Activated naive CD4-positive, alpha-beta T cell treated with anti-CD3 and anti-CD28 coated beads, Interleukin-2, amount 10 ng/mL, durations not matched to agents 7 days and 5 days (primary cell): ENCODE results near the gene DUS2.
A peak's percentile ranks its signal among the peaks of the same experiment; 100 is the strongest.
"Not testable (repeated sequence)": the region's sequence is repeated elsewhere in the genome, so short reads cannot be mapped to it uniquely, and the experiment has no call there.

Source experiments
- CTCF ChIA-PET: fragments of 350-600 bp; sonication (Branson Sonifier 250); formaldehyde crosslinking; loops from one replicate; lab custom pipeline; 2021; ENCODE audit warnings: antibody characterized with exemption; lab: Charles Lee
- DNase-seq: peaks from one replicate; pipeline ENCODE4 v3.0.0-alpha.2; 2020
- H3K27ac Mint-ChIP-seq: one replicate; pipeline ENCODE4 v1.8.0; 2021; ENCODE audit warnings: mild to moderate bottlenecking, moderate library complexity, mixed read lengths
- H3K27me3 Mint-ChIP-seq: one replicate; pipeline ENCODE4 v1.8.0; 2021; ENCODE audit warnings: mild to moderate bottlenecking, mixed read lengths
- H3K36me3 Mint-ChIP-seq: one replicate; pipeline ENCODE4 v1.8.0; 2021; ENCODE audit warnings: mixed read lengths
- H3K4me1 Mint-ChIP-seq: one replicate; pipeline ENCODE4 v1.8.0; 2021; ENCODE audit warnings: mixed read lengths
- H3K4me3 Mint-ChIP-seq: one replicate; pipeline ENCODE4 v1.8.0; 2021; ENCODE audit warnings: mild to moderate bottlenecking, moderate library complexity, mixed read lengths
- H3K9me3 Mint-ChIP-seq: one replicate; pipeline ENCODE4 v1.8.0; 2021; ENCODE audit warnings: mixed read lengths

The DUS2 gene

GRCh38 chr16:68088130-68088972 is 65.3 kb downstream of the DUS2 start:
- Mint-ChIP-seq H3K9me3 (no peaks in the 10 kb centered on the region), H3K4me1 (peaks cover 64% of the 10 kb centered on the region), H3K27me3 (no peaks in the 10 kb centered on the region), H3K4me3 (peak overlapping the region; percentile 87), H3K36me3 (peaks cover 12% of the 10 kb centered on the region), H3K27ac (no peak overlapping the region)
- CTCF ChIA-PET = interaction anchor here (0.8 to 2.1 kb wide), 4 partner anchors 13 to 149 kb away, joined by 3 to 7 read pairs (median 5); no protein-coding TSS in a partner anchor
- DNase-seq = no peak

GRCh38 chr16:68089067-68089466 is 66.0 kb downstream of the DUS2 start:
- Mint-ChIP-seq H3K27me3 (no peaks in the 10 kb centered on the region), H3K36me3 (peaks cover 9% of the 10 kb centered on the region), H3K4me3 (peak overlapping the region; percentile 55), H3K27ac (no peak overlapping the region), H3K4me1 (peaks cover 64% of the 10 kb centered on the region), H3K9me3 (no peaks in the 10 kb centered on the region)
- CTCF ChIA-PET = interaction anchor here (1.0 to 1.3 kb wide), 3 partner anchors 14 to 175 kb away, joined by 3 to 5 read pairs (median 3); no protein-coding TSS in a partner anchor
- no peak for DNase-seq

GRCh38 chr16:68090130-68090529 is 67.0 kb downstream of the DUS2 start:
- H3K4me3 Mint-ChIP-seq = peak overlapping the region; percentile 15
- no peaks in the 10 kb centered on the region for H3K9me3 Mint-ChIP-seq
- H3K27me3 Mint-ChIP-seq = no peaks in the 10 kb centered on the region
- peaks cover 9% of the 10 kb centered on the region for H3K36me3 Mint-ChIP-seq
- peaks cover 68% of the 10 kb centered on the region for H3K4me1 Mint-ChIP-seq
- CTCF ChIA-PET = interaction anchor here (1.0 to 1.3 kb wide), 2 partner anchors 15 to 174 kb away, joined by 3 to 5 read pairs; no protein-coding TSS in a partner anchor
- DNase-seq = no peak
- peak overlapping the region; percentile 5 for H3K27ac Mint-ChIP-seq

GRCh38 chr16:68090533-68090932 is 67.4 kb downstream of the DUS2 start:
- CTCF ChIA-PET = interaction anchor here (0.8 to 5.2 kb wide), 3 partner anchors 20 to 136 kb away, joined by 3 to 47 read pairs (median 23); no protein-coding TSS in a partner anchor
- peaks cover 9% of the 10 kb centered on the region for H3K36me3 Mint-ChIP-seq
- H3K27me3 Mint-ChIP-seq = no peaks in the 10 kb centered on the region

GRCh38 chr16:68091380-68092261 is 68.5 kb downstream of the DUS2 start:
- DNase-seq = no peak
- H3K36me3 Mint-ChIP-seq = peaks cover 7% of the 10 kb centered on the region
- H3K27me3 Mint-ChIP-seq = no peaks in the 10 kb centered on the region
- no peaks in the 10 kb centered on the region for H3K9me3 Mint-ChIP-seq
- H3K27ac Mint-ChIP-seq = no peak overlapping the region
- peaks cover 74% of the 10 kb centered on the region for H3K4me1 Mint-ChIP-seq
- no peak overlapping the region for H3K4me3 Mint-ChIP-seq
- CTCF ChIA-PET = interaction anchor here (0.8 to 5.2 kb wide), 8 partner anchors 9 to 237 kb away, joined by 3 to 47 read pairs (median 4); no protein-coding TSS in a partner anchor

More at GRCh38 chr16:68090533-68090932, 67.4 kb downstream of the DUS2 start:
- Mint-ChIP-seq H3K4me1 (peaks cover 70% of the 10 kb centered on the region), H3K4me3 (peak overlapping the region; percentile 10), H3K9me3 (no peaks in the 10 kb centered on the region), H3K27ac (no peak overlapping the region)
- DNase-seq = no peak

- peaks cover 77% of the 10 kb centered on the region for H3K4me1 Mint-ChIP-seq
- not testable (repeated sequence) for H3K36me3 Mint-ChIP-seq, H3K27ac Mint-ChIP-seq, H3K4me3 Mint-ChIP-seq, H3K27me3 Mint-ChIP-seq, H3K9me3 Mint-ChIP-seq, DNase-seq
- CTCF ChIA-PET = interaction anchor here (0.8 to 5.2 kb wide), 10 partner anchors 8 to 236 kb away, joined by 3 to 47 read pairs (median 5); no protein-coding TSS in a partner anchor
Measured at GRCh38 chr16:68092275-68092674, 69.2 kb downstream of the DUS2 start.

- no peak for DNase-seq
- Mint-ChIP-seq H3K4me1 (peaks cover 69% of the 10 kb centered on the region), H3K27ac (no peak overlapping the region), H3K4me3 (no peak overlapping the region), H3K27me3 (no peaks in the 10 kb centered on the region), H3K36me3 (peaks cover 6% of the 10 kb centered on the region), H3K9me3 (no peaks in the 10 kb centered on the region)
- CTCF ChIA-PET = interaction anchor here (0.6 to 5.2 kb wide), 14 partner anchors 9 to 420 kb away, joined by 3 to 47 read pairs (median 5); partner anchors contain the start of genes NFATC3, PRMT7 and SLC7A6OS
Measured at GRCh38 chr16:68093816-68094613, 70.9 kb downstream of the DUS2 start.

GRCh38 chr16:68094614-68094934 is 71.5 kb downstream of the DUS2 start:
- Mint-ChIP-seq H3K9me3 (no peaks in the 10 kb centered on the region), H3K27ac (no peak overlapping the region), H3K27me3 (no peaks in the 10 kb centered on the region), H3K4me1 (peaks cover 64% of the 10 kb centered on the region), H3K4me3 (no peak overlapping the region), H3K36me3 (peaks cover 6% of the 10 kb centered on the region)
- no peak for DNase-seq
- CTCF ChIA-PET = interaction anchor here (1.5 to 5.2 kb wide), 3 partner anchors 30 to 136 kb away, joined by 5 to 47 read pairs (median 10); no protein-coding TSS in a partner anchor

- CTCF ChIA-PET = interaction anchor here (0.6 to 1.5 kb wide), 4 partner anchors 13 to 132 kb away, joined by 3 to 6 read pairs (median 4); no protein-coding TSS in a partner anchor
- no peak for DNase-seq
- Mint-ChIP-seq H3K27ac (no peak overlapping the region), H3K36me3 (peaks cover 8% of the 10 kb centered on the region), H3K27me3 (no peaks in the 10 kb centered on the region), H3K9me3 (no peaks in the 10 kb centered on the region), H3K4me1 (peaks cover 54% of the 10 kb centered on the region), H3K4me3 (no peak overlapping the region)
Measured at GRCh38 chr16:68096491-68096890, 73.4 kb downstream of the DUS2 start.

GRCh38 chr16:68097088-68097487 is 74.0 kb downstream of the DUS2 start:
- CTCF ChIA-PET = interaction anchor here (1.5 kb wide), 1 partner anchor 131 kb away, joined by 6 read pairs; no protein-coding TSS in a partner anchor
- H3K36me3 Mint-ChIP-seq = peaks cover 11% of the 10 kb centered on the region
- no peaks in the 10 kb centered on the region for H3K27me3 Mint-ChIP-seq
- H3K4me3 Mint-ChIP-seq = no peak overlapping the region
- H3K27ac Mint-ChIP-seq = no peak overlapping the region
- no peak for DNase-seq
- H3K9me3 Mint-ChIP-seq = no peaks in the 10 kb centered on the region
- peaks cover 52% of the 10 kb centered on the region for H3K4me1 Mint-ChIP-seq

GRCh38 chr16:68097895-68098294 is 74.8 kb downstream of the DUS2 start:
- CTCF ChIA-PET = no interaction called here
- Mint-ChIP-seq H3K27me3 (no peaks in the 10 kb centered on the region), H3K4me1 (peaks cover 54% of the 10 kb centered on the region), H3K27ac (no peak overlapping the region), H3K9me3 (no peaks in the 10 kb centered on the region), H3K4me3 (no peak overlapping the region), H3K36me3 (peaks cover 18% of the 10 kb centered on the region)
- DNase-seq = no peak

- H3K27me3 Mint-ChIP-seq = no peaks in the 10 kb centered on the region
- no peak overlapping the region for H3K4me3 Mint-ChIP-seq
- CTCF ChIA-PET = interaction anchor here (0.7 to 1.1 kb wide), 2 partner anchors 8 to 20 kb away, joined by 3 read pairs; no protein-coding TSS in a partner anchor
- H3K9me3 Mint-ChIP-seq = peaks cover 5% of the 10 kb centered on the region
- no peak for DNase-seq
- H3K4me1 Mint-ChIP-seq = peaks cover 49% of the 10 kb centered on the region
- no peak overlapping the region for H3K27ac Mint-ChIP-seq
- peaks cover 36% of the 10 kb centered on the region for H3K36me3 Mint-ChIP-seq
Measured at GRCh38 chr16:68100488-68100887, 77.4 kb downstream of the DUS2 start.

GRCh38 chr16:68105611-68106010 is 82.5 kb downstream of the DUS2 start:
- Mint-ChIP-seq H3K27me3 (no peaks in the 10 kb centered on the region), H3K9me3 (peaks cover 32% of the 10 kb centered on the region), H3K27ac (no peak overlapping the region), H3K4me1 (peaks cover 58% of the 10 kb centered on the region), H3K4me3 (no peak overlapping the region), H3K36me3 (peaks cover 59% of the 10 kb centered on the region)
- DNase-seq = no peak
- CTCF ChIA-PET = no interaction called here
